ENCODE results near the gene NLGN3. TPM values are rescaled to one million over a fixed set of nuclear protein-coding genes. Genes with fewer than 3 reads are reported as not detected.

The NLGN3 gene
- total RNA-seq, 5 donors from 2014 or later (not counting 1 experiment from before 2014, with no cell fraction given), result 2.9 to 3.7 (median 3.2) TPM

GRCh38 chrX:71181910-71182799 is 37.5 kb downstream of the NLGN3 start:
- no peaks in the 10 kb centered on the region for H3K9me3 Mint-ChIP-seq
- CTCF ChIA-PET, result interaction anchor here (0.5 to 2.0 kb wide), 13 partner anchors 9 to 1049 kb away, joined by 3 to 6 read pairs (median 4); partner anchors contain the start of genes FOXO4 (in 1 of the 2), IGBP1 (in 1 of the 2), IL2RG (in 1 of the 2) and MED12 (in 1 of the 2)
- peak overlapping the region; percentile 67 to 71 for H3K4me3 ChIP-seq (ENCODE audit: control insufficient read depth in 1 of 2, extremely low read depth in 1 of 2, low read length in 1 of 2)
- ATAC-seq (replicated peaks in 1 of 4), result peak; percentile 91 to 94 (median 94)
- H3K27me3 Mint-ChIP-seq, result peaks cover 0 to 10% of the 10 kb centered on the region in 2 donors
- peaks cover 9% of the 10 kb centered on the region for H3K36me3 Mint-ChIP-seq
- peaks cover 2 to 19% of the 10 kb centered on the region in 2 experiments for H3K4me1 ChIP-seq (ENCODE audit: control insufficient read depth in 1 of 2, extremely low read depth in 1 of 2, insufficient read depth in 2 of 2, low read length in 2 of 2)
- no peaks in the 10 kb centered on the region for H3K9me3 ChIP-seq
- H3K27ac Mint-ChIP-seq, result peak overlapping the region; percentile 98 to 99
- 0% methylated on average over 4 of the region's 42 CpGs for WGBS (ENCODE audit: insufficient coverage)
- H3K4me3 Mint-ChIP-seq, result peak overlapping the region; percentile 88 to 92 (median 89)
- H3K4me1 Mint-ChIP-seq, result peaks cover 6 to 29% (median 16%) of the 10 kb centered on the region in 3 donors
- POLR2A ChIA-PET, result interaction anchor here (0.5 to 1.6 kb wide), 8 partner anchors 14 to 215 kb away, joined by 3 to 10 read pairs (median 4); partner anchors contain the start of genes MED12 (in 1 of the 2), NONO (in 1 of the 2) and TAF1 (in 1 of the 2)
- peaks cover 0 to 5% of the 10 kb centered on the region in 2 donors for H3K36me3 ChIP-seq (ENCODE audit: control insufficient read depth in 2 of 2, extremely low read depth in 1 of 2, insufficient read depth in 1 of 2, low read length in 1 of 2)
- H3K27ac ChIP-seq (ENCODE audit: low read length), result peak overlapping the region; percentile 88
- no peaks in the 10 kb centered on the region for H3K27me3 ChIP-seq (replicated peaks in 1 of 2; ENCODE audit: control insufficient read depth in 2 of 2, extremely low read depth in 1 of 2, insufficient read depth in 2 of 2, low read length in 1 of 2)
- DNase-seq, result peak; percentile 49 to 90 (median 77)

GRCh38 chrX:71182871-71183270 is 38.2 kb downstream of the NLGN3 start:
- H3K27me3 Mint-ChIP-seq, result peaks cover 0 to 8% of the 10 kb centered on the region in 2 donors
- Histone ChIP-seq H3K36me3 (ENCODE audit: control insufficient read depth in 2 of 2, extremely low read depth in 1 of 2, insufficient read depth in 1 of 2, low read length in 1 of 2) (peaks cover 0 to 3% of the 10 kb centered on the region in 2 donors), H3K4me3 (ENCODE audit: control insufficient read depth in 1 of 2, extremely low read depth in 1 of 2, low read length in 1 of 2) (peak overlapping the region; percentile 67 to 71), H3K27ac (ENCODE audit: low read length) (peak overlapping the region; percentile 88), H3K27me3 (replicated peaks in 1 of 2; ENCODE audit: control insufficient read depth in 2 of 2, extremely low read depth in 1 of 2, insufficient read depth in 2 of 2, low read length in 1 of 2) (no peaks in the 10 kb centered on the region), H3K9me3 (no peaks in the 10 kb centered on the region), H3K4me1 (ENCODE audit: control insufficient read depth in 1 of 2, extremely low read depth in 1 of 2, insufficient read depth in 2 of 2, low read length in 2 of 2) (peaks cover 2 to 19% of the 10 kb centered on the region in 2 experiments)
- ChIA-PET CTCF (interaction anchor here in 1 of 2 donors (0.5 to 2.0 kb wide), 9 partner anchors 10 to 1050 kb away, joined by 3 to 6 read pairs (median 4); partner anchors contain the start of genes IGBP1, MED12, NONO and TAF1), POLR2A (interaction anchor here in 1 of 2 donors (1.0 to 1.6 kb wide), 5 partner anchors 13 to 183 kb away, joined by 3 to 5 read pairs (median 4); partner anchors contain the start of genes MED12 and TAF1)
- H3K36me3 Mint-ChIP-seq, result peaks cover 4% of the 10 kb centered on the region
- ATAC-seq (replicated peaks in 1 of 4) (no peak), DNase-seq (peak in 1 of 35 experiments; percentile 9)
- H3K9me3 Mint-ChIP-seq, result no peaks in the 10 kb centered on the region
- H3K4me1 Mint-ChIP-seq, result peaks cover 6 to 29% (median 16%) of the 10 kb centered on the region in 3 donors
- no CpG with 5 or more reads among the region's 2 CpGs for WGBS (ENCODE audit: insufficient coverage)
- H3K27ac Mint-ChIP-seq, result peak overlapping the region; percentile 98 to 99
- H3K4me3 Mint-ChIP-seq, result peak overlapping the region; percentile 88 to 92 (median 89)

GRCh38 chrX:71183341-71183740 is 38.7 kb downstream of the NLGN3 start:
- Histone ChIP-seq H3K4me1 (ENCODE audit: control insufficient read depth in 1 of 2, extremely low read depth in 1 of 2, insufficient read depth in 2 of 2, low read length in 2 of 2) (peaks cover 2 to 19% of the 10 kb centered on the region in 2 experiments), H3K4me3 (ENCODE audit: control insufficient read depth in 1 of 2, extremely low read depth in 1 of 2, low read length in 1 of 2) (no peak overlapping the region), H3K27me3 (replicated peaks in 1 of 2; ENCODE audit: control insufficient read depth in 2 of 2, extremely low read depth in 1 of 2, insufficient read depth in 2 of 2, low read length in 1 of 2) (no peaks in the 10 kb centered on the region), H3K9me3 (no peaks in the 10 kb centered on the region), H3K36me3 (ENCODE audit: control insufficient read depth in 2 of 2, extremely low read depth in 1 of 2, insufficient read depth in 1 of 2, low read length in 1 of 2) (peaks cover 0 to 2% of the 10 kb centered on the region in 2 donors), H3K27ac (ENCODE audit: low read length) (peak overlapping the region; percentile 88)
- CTCF ChIA-PET, result no interaction called here
- Mint-ChIP-seq H3K27ac (peak overlapping the region in 1 of 2 donors; percentile 99), H3K9me3 (no peaks in the 10 kb centered on the region), H3K36me3 (peaks cover 4% of the 10 kb centered on the region), H3K4me1 (peaks cover 6 to 29% (median 16%) of the 10 kb centered on the region in 3 donors), H3K27me3 (peaks cover 0 to 4% of the 10 kb centered on the region in 2 donors), H3K4me3 (no peak overlapping the region)
- ATAC-seq (replicated peaks in 1 of 4) (no peak), DNase-seq (no peak)
- 100% methylated on average over 2 of the region's 6 CpGs for WGBS (ENCODE audit: insufficient coverage)
- POLR2A ChIA-PET, result no interaction called here

- Histone ChIP-seq H3K4me1 (ENCODE audit: control insufficient read depth in 1 of 2, extremely low read depth in 1 of 2, insufficient read depth in 2 of 2, low read length in 2 of 2) (peaks cover 2 to 19% of the 10 kb centered on the region in 2 experiments), H3K27ac (ENCODE audit: low read length) (no peak overlapping the region), H3K4me3 (ENCODE audit: control insufficient read depth in 1 of 2, extremely low read depth in 1 of 2, low read length in 1 of 2) (no peak overlapping the region), H3K27me3 (replicated peaks in 1 of 2; ENCODE audit: control insufficient read depth in 2 of 2, extremely low read depth in 1 of 2, insufficient read depth in 2 of 2, low read length in 1 of 2) (no peaks in the 10 kb centered on the region), H3K9me3 (no peaks in the 10 kb centered on the region), H3K36me3 (ENCODE audit: control insufficient read depth in 2 of 2, extremely low read depth in 1 of 2, insufficient read depth in 1 of 2, low read length in 1 of 2) (peaks cover 0 to 2% of the 10 kb centered on the region in 2 donors)
- peaks cover 6 to 26% (median 14%) of the 10 kb centered on the region in 3 donors for H3K4me1 Mint-ChIP-seq
- ATAC-seq (replicated peaks in 1 of 4), result no peak
- H3K4me3 Mint-ChIP-seq, result no peak overlapping the region
- WGBS (ENCODE audit: insufficient coverage), result no CpG with 5 or more reads among the region's 5 CpGs
- peaks cover 4% of the 10 kb centered on the region for H3K36me3 Mint-ChIP-seq
- peaks cover 0 to 4% of the 10 kb centered on the region in 2 donors for H3K27me3 Mint-ChIP-seq
- CTCF ChIA-PET, result interaction anchor here in 1 of 2 donors (0.6 kb wide), 1 partner anchor 128 kb away, joined by 3 read pairs; no protein-coding TSS in a partner anchor
- POLR2A ChIA-PET, result no interaction called here
- no peaks in the 10 kb centered on the region for H3K9me3 Mint-ChIP-seq
- DNase-seq, result no peak
- no peak overlapping the region for H3K27ac Mint-ChIP-seq
These were observed 39.5 kb downstream of the NLGN3 start for GRCh38 chrX:71184092-71184491.

- POLR2A ChIA-PET, result no interaction called here
- CTCF ChIA-PET, result no interaction called here
These were observed 40.3 kb downstream of the NLGN3 start for GRCh38 chrX:71184803-71185495.

More at GRCh38 chrX:71184803-71185495, 40.3 kb downstream of the NLGN3 start:
- H3K27ac ChIP-seq (ENCODE audit: low read length), result no peak overlapping the region
- ATAC-seq (replicated peaks in 1 of 4), result no peak
- H3K27me3 ChIP-seq (replicated peaks in 1 of 2; ENCODE audit: control insufficient read depth in 2 of 2, extremely low read depth in 1 of 2, insufficient read depth in 2 of 2, low read length in 1 of 2), result no peaks in the 10 kb centered on the region
- no peak overlapping the region for H3K4me3 ChIP-seq (ENCODE audit: control insufficient read depth in 1 of 2, extremely low read depth in 1 of 2, low read length in 1 of 2)
- no peaks in the 10 kb centered on the region for H3K9me3 ChIP-seq
- peaks cover 2 to 19% of the 10 kb centered on the region in 2 experiments for H3K4me1 ChIP-seq (ENCODE audit: control insufficient read depth in 1 of 2, extremely low read depth in 1 of 2, insufficient read depth in 2 of 2, low read length in 2 of 2)
- WGBS (ENCODE audit: insufficient coverage), result no CpG with 5 or more reads among the region's 4 CpGs
- Mint-ChIP-seq H3K27ac (peak overlapping the region; percentile 5 to 58), H3K4me1 (peaks cover 6 to 26% (median 14%) of the 10 kb centered on the region in 3 donors), H3K36me3 (peaks cover 4% of the 10 kb centered on the region), H3K4me3 (no peak overlapping the region), H3K9me3 (no peaks in the 10 kb centered on the region), H3K27me3 (peaks cover 0 to 4% of the 10 kb centered on the region in 2 donors)
- H3K36me3 ChIP-seq (ENCODE audit: control insufficient read depth in 2 of 2, extremely low read depth in 1 of 2, insufficient read depth in 1 of 2, low read length in 1 of 2), result peaks cover 0 to 2% of the 10 kb centered on the region in 2 donors
- no peak for DNase-seq
